ENCODE measurements around the gene RETREG1.

Gene RETREG1

DNA sequence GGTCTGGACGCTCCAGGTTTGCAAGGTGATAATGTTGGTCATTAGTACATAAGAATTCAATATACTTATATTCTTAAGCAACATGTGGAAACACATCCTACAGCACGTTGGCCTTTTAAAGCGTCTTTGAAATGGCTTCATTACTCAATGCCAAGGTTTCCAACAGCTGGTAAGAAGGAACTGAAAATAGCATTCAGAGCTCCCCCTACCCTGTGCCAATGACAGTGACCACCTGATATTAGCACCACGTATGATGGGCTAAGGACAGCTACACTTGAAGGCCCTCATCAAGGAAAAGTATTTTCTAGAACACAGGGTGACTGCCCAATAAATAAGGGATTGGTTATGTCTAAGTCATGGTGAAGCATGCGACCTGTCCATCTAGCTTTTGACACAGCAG is 161.1 kb downstream of the RETREG1 start:
- 0 out of 2 replicates have a peak, but pooled peaks cover 5% of the 10 kb centered on the region for H3K4me1 ChIP-seq (ENCODE audit: low read length)
- H3K4me2 ChIP-seq (ENCODE audit: low read depth, low read length) = no peak overlapping the region
- peaks cover 32% of the 10 kb centered on the region for H3K36me3 ChIP-seq (replicated peaks; ENCODE audit: insufficient read depth, low read length)
- no peaks in the 10 kb centered on the region for H3K27me3 ChIP-seq (replicated peaks; ENCODE audit: insufficient read depth, low read length)
- DNase-seq = no peak
- no peak overlapping the region for H3K27ac ChIP-seq (ENCODE audit: low read length)
- H3K9me3 ChIP-seq (replicated peaks; ENCODE audit: insufficient read depth, low read length) = no peaks in the 10 kb centered on the region
- 0 out of 2 replicates have a peak, but pooled peaks cover 4% of the 10 kb centered on the region for H3F3A ChIP-seq (ENCODE audit: insufficient read depth, low read length)
- TF ChIP-seq EZH2 (optimal IDR thresholded peaks at IDR 0.05; ENCODE audit: low read depth, low read length) (no peak), EZH2phosphoT487 (IDR thresholded peaks at IDR 0.05; ENCODE audit: low read length) (no peak)
- TF ChIP-seq, protein P1, sequence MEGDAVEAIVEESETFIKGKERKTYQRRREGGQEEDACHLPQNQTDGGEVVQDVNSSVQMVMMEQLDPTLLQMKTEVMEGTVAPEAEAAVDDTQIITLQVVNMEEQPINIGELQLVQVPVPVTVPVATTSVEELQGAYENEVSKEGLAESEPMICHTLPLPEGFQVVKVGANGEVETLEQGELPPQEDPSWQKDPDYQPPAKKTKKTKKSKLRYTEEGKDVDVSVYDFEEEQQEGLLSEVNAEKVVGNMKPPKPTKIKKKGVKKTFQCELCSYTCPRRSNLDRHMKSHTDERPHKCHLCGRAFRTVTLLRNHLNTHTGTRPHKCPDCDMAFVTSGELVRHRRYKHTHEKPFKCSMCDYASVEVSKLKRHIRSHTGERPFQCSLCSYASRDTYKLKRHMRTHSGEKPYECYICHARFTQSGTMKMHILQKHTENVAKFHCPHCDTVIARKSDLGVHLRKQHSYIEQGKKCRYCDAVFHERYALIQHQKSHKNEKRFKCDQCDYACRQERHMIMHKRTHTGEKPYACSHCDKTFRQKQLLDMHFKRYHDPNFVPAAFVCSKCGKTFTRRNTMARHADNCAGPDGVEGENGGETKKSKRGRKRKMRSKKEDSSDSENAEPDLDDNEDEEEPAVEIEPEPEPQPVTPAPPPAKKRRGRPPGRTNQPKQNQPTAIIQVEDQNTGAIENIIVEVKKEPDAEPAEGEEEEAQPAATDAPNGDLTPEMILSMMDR (IDR thresholded peaks at IDR 0.05; ENCODE audit: low read length) = no peak
- H4K20me1 ChIP-seq (ENCODE audit: insufficient read depth, low read length) = 0 out of 2 replicates have a peak, but pooled peaks cover 8% of the 10 kb centered on the region
- H3K9ac ChIP-seq (ENCODE audit: low read length) = no peak overlapping the region
- no peak overlapping the region for H3K4me3 ChIP-seq (ENCODE audit: low read length)
- H3K9me2 ChIP-seq (replicated peaks; ENCODE audit: insufficient read depth, low read length) = no peaks in the 10 kb centered on the region
- H3K79me2 ChIP-seq (ENCODE audit: low read length) = peaks cover 62% of the 10 kb centered on the region
- H2AFZ ChIP-seq (ENCODE audit: low read length) = no peak overlapping the region

DNA sequence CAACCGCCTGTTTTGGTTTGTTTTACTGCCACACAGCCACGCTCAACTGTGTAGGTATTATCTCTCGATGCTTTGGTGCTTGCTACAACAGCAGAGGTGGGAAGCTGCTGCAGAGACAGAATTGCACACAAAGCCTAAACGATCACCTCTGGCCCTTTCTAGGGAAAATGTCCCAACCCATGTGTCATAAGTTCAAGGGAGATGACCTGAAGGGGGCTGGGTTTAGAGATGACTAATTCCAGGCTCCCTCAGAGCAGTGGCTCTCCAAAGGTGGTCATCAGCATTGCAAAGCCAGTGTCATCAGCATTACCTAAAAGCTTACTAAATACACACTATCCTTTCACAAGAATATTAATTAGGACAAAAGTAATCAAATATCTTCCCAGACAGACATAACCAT is 162.1 kb downstream of the RETREG1 start:
- Histone ChIP-seq H3K4me3 (ENCODE audit: low read length) (no peak overlapping the region), H3K9me2 (replicated peaks; ENCODE audit: insufficient read depth, low read length) (no peaks in the 10 kb centered on the region), H4K20me1 (ENCODE audit: insufficient read depth, low read length) (0 out of 2 replicates have a peak, but pooled peaks cover 8% of the 10 kb centered on the region), H3K36me3 (replicated peaks; ENCODE audit: insufficient read depth, low read length) (peaks cover 29% of the 10 kb centered on the region), H3K9ac (ENCODE audit: low read length) (no peak overlapping the region), H3K79me2 (ENCODE audit: low read length) (peaks cover 53% of the 10 kb centered on the region), H3K27ac (ENCODE audit: low read length) (no peak overlapping the region), H3K4me2 (ENCODE audit: low read depth, low read length) (no peak overlapping the region), H3K27me3 (replicated peaks; ENCODE audit: insufficient read depth, low read length) (no peaks in the 10 kb centered on the region), H3K4me1 (ENCODE audit: low read length) (0 out of 2 replicates have a peak, but pooled peaks cover 5% of the 10 kb centered on the region), H3F3A (ENCODE audit: insufficient read depth, low read length) (0 out of 2 replicates have a peak, but pooled peaks cover 4% of the 10 kb centered on the region), H3K9me3 (replicated peaks; ENCODE audit: insufficient read depth, low read length) (no peaks in the 10 kb centered on the region), H2AFZ (ENCODE audit: low read length) (no peak overlapping the region)
- no peak for DNase-seq
- TF ChIP-seq EZH2 (optimal IDR thresholded peaks at IDR 0.05; ENCODE audit: low read depth, low read length) (no peak), EZH2phosphoT487 (IDR thresholded peaks at IDR 0.05; ENCODE audit: low read length) (no peak)
- TF ChIP-seq, protein P1 (IDR thresholded peaks at IDR 0.05; ENCODE audit: low read length) = no peak

DNA sequence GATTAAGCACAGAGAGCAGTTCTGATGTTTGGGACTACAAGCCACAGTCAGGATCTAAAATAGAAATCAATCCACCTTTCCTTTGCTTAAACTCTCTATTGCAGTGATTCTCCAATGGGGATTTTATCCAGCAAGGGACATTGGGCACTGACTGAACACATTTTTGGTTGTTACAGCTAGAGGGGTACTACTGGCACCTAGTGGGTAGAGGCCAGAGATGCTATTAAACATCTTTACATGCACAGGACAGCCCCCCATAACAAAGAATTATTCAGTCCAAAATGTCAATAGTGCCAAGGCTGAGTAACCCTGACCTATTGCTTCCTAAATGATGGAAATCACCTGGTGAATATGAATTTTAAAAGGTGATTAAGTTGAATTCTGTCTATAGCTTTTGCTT is 163.2 kb downstream of the RETREG1 start:
- Histone ChIP-seq H3K27ac (ENCODE audit: low read length) (no peak overlapping the region), H3K79me2 (ENCODE audit: low read length) (peaks cover 42% of the 10 kb centered on the region), H3K9me3 (replicated peaks; ENCODE audit: insufficient read depth, low read length) (no peaks in the 10 kb centered on the region), H4K20me1 (ENCODE audit: insufficient read depth, low read length) (0 out of 2 replicates have a peak, but pooled peaks cover 8% of the 10 kb centered on the region), H3K4me2 (ENCODE audit: low read depth, low read length) (no peak overlapping the region), H3K36me3 (replicated peaks; ENCODE audit: insufficient read depth, low read length) (peaks cover 31% of the 10 kb centered on the region), H3K27me3 (replicated peaks; ENCODE audit: insufficient read depth, low read length) (no peaks in the 10 kb centered on the region), H3K4me3 (ENCODE audit: low read length) (no peak overlapping the region), H2AFZ (ENCODE audit: low read length) (no peak overlapping the region), H3K9ac (ENCODE audit: low read length) (no peak overlapping the region), H3K4me1 (ENCODE audit: low read length) (0 out of 2 replicates have a peak, but pooled peaks cover 5% of the 10 kb centered on the region), H3F3A (ENCODE audit: insufficient read depth, low read length) (0 out of 2 replicates have a peak, but pooled peaks cover 4% of the 10 kb centered on the region), H3K9me2 (replicated peaks; ENCODE audit: insufficient read depth, low read length) (no peaks in the 10 kb centered on the region)
- no peak for DNase-seq
- TF ChIP-seq EZH2 (optimal IDR thresholded peaks at IDR 0.05; ENCODE audit: low read depth, low read length) (no peak), EZH2phosphoT487 (IDR thresholded peaks at IDR 0.05; ENCODE audit: low read length) (no peak)
- TF ChIP-seq, protein P1 (IDR thresholded peaks at IDR 0.05; ENCODE audit: low read length) = no peak
